ENCODE results near the gene FNDC3B. TPM values are rescaled to one million over a fixed set of nuclear protein-coding genes. Genes with fewer than 3 reads are reported as not detected.
"Not testable (repeated sequence)": the region's sequence is repeated elsewhere in the genome, so short reads cannot be mapped to it uniquely, and the experiment has no call there.

Gene FNDC3B
- total RNA-seq = 10 to 100 TPM; 11.6 to 12.2 TPM

- Mint-ChIP-seq H3K4me3 (peak within 1 kb of the TSS; percentile 90), H3K36me3 (no peaks in the 10 kb centered on the region), H3K9me3 (peaks cover 2% of the 10 kb centered on the region), H3K27me3 (no peaks in the 10 kb centered on the region), H3K4me1 (peaks cover 20% of the 10 kb centered on the region), H3K27ac (peak within 1 kb of the TSS; percentile 94)
- peak; percentile 89 for DNase-seq
Observed at GRCh38 chr3:172039436-172040077, at the start of gene FNDC3B. Gene FNDC3B, plus strand, starts transcription at chr3:172039578. Its CDS starts 72,902 bp downstream, at chr3:172112480.

- not testable (repeated sequence) for DNase-seq, H3K27me3 Mint-ChIP-seq, H3K4me3 Mint-ChIP-seq, H3K36me3 Mint-ChIP-seq, H3K4me1 Mint-ChIP-seq, H3K27ac Mint-ChIP-seq, H3K9me3 Mint-ChIP-seq
Observed at GRCh38 chr3:171990239-171990638, 49.1 kb upstream of the FNDC3B start.

GRCh38 chr3:171991166-171991565 lies 48.2 kb upstream of the FNDC3B start:
- DNase-seq = no peak
- Mint-ChIP-seq H3K36me3 (no peaks in the 10 kb centered on the region), H3K27me3 (peaks cover 4% of the 10 kb centered on the region), H3K27ac (no peak overlapping the region), H3K4me3 (no peak overlapping the region), H3K4me1 (peaks cover 4% of the 10 kb centered on the region), H3K9me3 (peaks cover 1% of the 10 kb centered on the region)

- Mint-ChIP-seq H3K27ac (no peak overlapping the region), H3K9me3 (peaks cover 9% of the 10 kb centered on the region), H3K4me1 (peaks cover 6% of the 10 kb centered on the region), H3K36me3 (peaks cover 7% of the 10 kb centered on the region), H3K4me3 (no peak overlapping the region), H3K27me3 (peaks cover 4% of the 10 kb centered on the region)
- no peak for DNase-seq
Observed at GRCh38 chr3:171994646-171995428, 44.5 kb upstream of the FNDC3B start.

GRCh38 chr3:171995486-171995885 lies 43.9 kb upstream of the FNDC3B start:
- peaks cover 7% of the 10 kb centered on the region for H3K36me3 Mint-ChIP-seq
- no peak overlapping the region for H3K27ac Mint-ChIP-seq
- peaks cover 5% of the 10 kb centered on the region for H3K27me3 Mint-ChIP-seq
- peaks cover 9% of the 10 kb centered on the region for H3K9me3 Mint-ChIP-seq
- no peak overlapping the region for H3K4me3 Mint-ChIP-seq
- DNase-seq = no peak
- peaks cover 6% of the 10 kb centered on the region for H3K4me1 Mint-ChIP-seq

- peaks cover 7% of the 10 kb centered on the region for H3K27me3 Mint-ChIP-seq
- H3K9me3 Mint-ChIP-seq = peaks cover 9% of the 10 kb centered on the region
- no peak for DNase-seq
- peaks cover 6% of the 10 kb centered on the region for H3K4me1 Mint-ChIP-seq
- H3K27ac Mint-ChIP-seq = peak overlapping the region; percentile 73
- no peak overlapping the region for H3K4me3 Mint-ChIP-seq
- H3K36me3 Mint-ChIP-seq = peaks cover 7% of the 10 kb centered on the region
Observed at GRCh38 chr3:171996178-171996817, 43.1 kb upstream of the FNDC3B start.

GRCh38 chr3:171998731-171999130 lies 40.6 kb upstream of the FNDC3B start:
- peaks cover 12% of the 10 kb centered on the region for H3K9me3 Mint-ChIP-seq
- not testable (repeated sequence) for H3K36me3 Mint-ChIP-seq, H3K27ac Mint-ChIP-seq, H3K27me3 Mint-ChIP-seq, H3K4me1 Mint-ChIP-seq, H3K4me3 Mint-ChIP-seq, DNase-seq

- not testable (repeated sequence) for H3K9me3 Mint-ChIP-seq, H3K36me3 Mint-ChIP-seq, H3K27me3 Mint-ChIP-seq, DNase-seq, H3K4me3 Mint-ChIP-seq, H3K4me1 Mint-ChIP-seq, H3K27ac Mint-ChIP-seq
Observed at GRCh38 chr3:172001616-172002015, 37.8 kb upstream of the FNDC3B start.

GRCh38 chr3:172002512-172003078 lies 36.8 kb upstream of the FNDC3B start:
- H3K9me3 Mint-ChIP-seq = peaks cover 5% of the 10 kb centered on the region
- peaks cover 4% of the 10 kb centered on the region for H3K27me3 Mint-ChIP-seq
- DNase-seq = no peak

GRCh38 chr3:172003146-172003545 lies 36.2 kb upstream of the FNDC3B start:
- Mint-ChIP-seq H3K36me3 (no peaks in the 10 kb centered on the region), H3K4me1 (no peaks in the 10 kb centered on the region), H3K27me3 (peaks cover 4% of the 10 kb centered on the region), H3K9me3 (peaks cover 3% of the 10 kb centered on the region), H3K27ac (no peak overlapping the region), H3K4me3 (no peak overlapping the region)
- no peak for DNase-seq

More at GRCh38 chr3:172002512-172003078, 36.8 kb upstream of the FNDC3B start:
- Mint-ChIP-seq H3K4me3 (no peak overlapping the region), H3K4me1 (no peaks in the 10 kb centered on the region), H3K27ac (no peak overlapping the region), H3K36me3 (peaks cover 3% of the 10 kb centered on the region)

- H3K27ac Mint-ChIP-seq = no peak overlapping the region
- no peaks in the 10 kb centered on the region for H3K27me3 Mint-ChIP-seq
- no peak for DNase-seq
- H3K36me3 Mint-ChIP-seq = no peaks in the 10 kb centered on the region
- H3K9me3 Mint-ChIP-seq = no peaks in the 10 kb centered on the region
- no peak overlapping the region for H3K4me3 Mint-ChIP-seq
- no peaks in the 10 kb centered on the region for H3K4me1 Mint-ChIP-seq
Observed at GRCh38 chr3:172007065-172007370, 32.4 kb upstream of the FNDC3B start.

GRCh38 chr3:172009803-172010202 lies 29.6 kb upstream of the FNDC3B start:
- no peak overlapping the region for H3K27ac Mint-ChIP-seq
- H3K4me3 Mint-ChIP-seq = no peak overlapping the region
- H3K4me1 Mint-ChIP-seq = no peaks in the 10 kb centered on the region
- no peaks in the 10 kb centered on the region for H3K9me3 Mint-ChIP-seq
- H3K27me3 Mint-ChIP-seq = no peaks in the 10 kb centered on the region
- DNase-seq = no peak
- H3K36me3 Mint-ChIP-seq = no peaks in the 10 kb centered on the region

- no peaks in the 10 kb centered on the region for H3K4me1 Mint-ChIP-seq
- H3K4me3 Mint-ChIP-seq = no peak overlapping the region
- DNase-seq = no peak
- H3K27ac Mint-ChIP-seq = no peak overlapping the region
- H3K36me3 Mint-ChIP-seq = no peaks in the 10 kb centered on the region
- no peaks in the 10 kb centered on the region for H3K27me3 Mint-ChIP-seq
- no peaks in the 10 kb centered on the region for H3K9me3 Mint-ChIP-seq
Observed at GRCh38 chr3:172012775-172013174, 26.6 kb upstream of the FNDC3B start.

- Mint-ChIP-seq H3K27ac (no peak overlapping the region), H3K9me3 (no peaks in the 10 kb centered on the region), H3K36me3 (no peaks in the 10 kb centered on the region), H3K4me1 (no peaks in the 10 kb centered on the region), H3K27me3 (no peaks in the 10 kb centered on the region), H3K4me3 (no peak overlapping the region)
- DNase-seq = no peak
Observed at GRCh38 chr3:172014145-172014544, 25.2 kb upstream of the FNDC3B start.

- Mint-ChIP-seq H3K27ac (no peak overlapping the region), H3K27me3 (no peaks in the 10 kb centered on the region), H3K36me3 (no peaks in the 10 kb centered on the region), H3K9me3 (no peaks in the 10 kb centered on the region), H3K4me3 (no peak overlapping the region), H3K4me1 (no peaks in the 10 kb centered on the region)
- DNase-seq = no peak
Observed at GRCh38 chr3:172018364-172018763, 21.0 kb upstream of the FNDC3B start.
